GM12878 (cell line): ENCODE results near the gene LPGAT1. TPM values are rescaled to one million over a fixed set of nuclear protein-coding genes. Genes with fewer than 3 reads are reported as not detected.

Experiments used
- CBX5 ChIP-seq: sonication (generic); IDR thresholded peaks from 2 replicates; pipeline ENCODE4 v1.6.1; 2016; ENCODE audit warnings: low read depth, moderate library complexity, mild to moderate bottlenecking, inconsistent platforms
- DPF2 ChIP-seq: fragments of 450-650 bp; IDR thresholded peaks from 2 replicates; pipeline ENCODE4 v1.6.1; 2017; ENCODE audit warnings: mild to moderate bottlenecking
- EGR1 ChIP-seq, 2 experiments: IDR thresholded peaks; 1 replicate in 1 of 2; 2 replicates in 1 of 2; pipeline ENCODE4 v1.6.1; 2011 to 2012; ENCODE audit warnings: low read depth in 2 of 2, low read length in 2 of 2, borderline replicate concordance in 1 of 2, mild to moderate bottlenecking in 1 of 2, moderate library complexity in 1 of 2
- HDAC2 ChIP-seq: fragments of 200-600 bp; sonication (generic); IDR thresholded peaks from 2 replicates; pipeline ENCODE4 v1.6.1; 2017
- KAT2A ChIP-seq: conservative IDR thresholded peaks from 2 replicates; pipeline ENCODE4 v1.6.1; 2011; ENCODE audit warnings: low read depth, low read length; ENCODE audit not compliant: control insufficient read depth
- KLF5 ChIP-seq: fragments of 450-650 bp; IDR thresholded peaks from 2 replicates; pipeline ENCODE4 v1.6.1; 2014; ENCODE audit warnings: mild to moderate bottlenecking; ENCODE audit not compliant: partially characterized antibody
- MEF2A ChIP-seq: IDR thresholded peaks from 2 replicates; pipeline ENCODE4 v1.6.1; 2011; ENCODE audit warnings: low read depth, mild to moderate bottlenecking, low read length, moderate library complexity; ENCODE audit not compliant: insufficient read depth
- NFXL1 ChIP-seq: fragments of 450-650 bp; IDR thresholded peaks from 2 replicates; pipeline ENCODE4 v1.6.1; 2017; ENCODE audit warnings: antibody characterized with exemption, mild to moderate bottlenecking, borderline replicate concordance
- YBX1 ChIP-seq: fragments of 450-650 bp; IDR thresholded peaks from 2 replicates; pipeline ENCODE4 v1.6.1; 2016; ENCODE audit warnings: antibody characterized with exemption
- ZNF207 ChIP-seq: fragments of 450-650 bp; IDR thresholded peaks from 2 replicates; pipeline ENCODE4 v1.6.1; 2014; ENCODE audit warnings: antibody characterized with exemption, mild to moderate bottlenecking, borderline replicate concordance
- ZNF687 ChIP-seq: fragments of 450-650 bp; IDR thresholded peaks from 2 replicates; pipeline ENCODE4 v1.6.1; 2017; ENCODE audit warnings: mild to moderate bottlenecking, moderate library complexity
- polyA plus RNA-seq, 11 experiments: library from polyadenylated mRNA; depleted of rRNA in 4 of 11; unstranded in 6 of 11; stranded (reverse) in 5 of 11; fragments of >200 nt; fragmentation: Nextera tagmentation in 4 of 11; fragmentation: Illumina TruSeq in 1 of 11; extraction: Ambion mirVana in 4 of 11; extraction: Trizol in 1 of 11; gene quantifications; 1 replicate in 1 of 11; 2 replicates in 10 of 11; pipeline versions ENCODE4 v1.2.1 to v1.2.3, GENCODE V29; 2011 to 2016; ENCODE audit warnings: inconsistent platforms in 2 of 11, missing spikeins in 2 of 11, low read depth in 1 of 11
- total RNA-seq, 4 experiments: library from RNA; depleted of rRNA in 3 of 4; stranded (reverse); fragments of >200 nt in 3 of 4; fragmentation: Illumina TruSeq in 1 of 4; extraction: Trizol in 1 of 4; gene quantifications; 2 replicates each; pipeline versions ENCODE4 v1.2.1 to v1.2.3, GENCODE V29; 2013 to 2021
- TF ChIP-seq, protein P1 (sequence below): fragments of 450-650 bp; IDR thresholded peaks from 2 replicates; pipeline ENCODE4 v1.6.1; 2014; ENCODE audit warnings: mild to moderate bottlenecking

The LPGAT1 gene
- total and polyA plus RNA-seq, 10 of the 15 experiments (the other 5 are each of a cell fraction or from before 2014, with no cell fraction given) = 5.8 to 40.6 (median 19.2) TPM

GRCh38 chr1:211704543-211704942 lies 126.0 kb downstream of the LPGAT1 start (continued):
- TF ChIP-seq EGR1 (IDR thresholded peaks at IDR 0.05; ENCODE audit: borderline replicate concordance in 1 of 2, low read depth in 2 of 2, low read length in 2 of 2) = no peak
- no peak for TF ChIP-seq HDAC2
- no peak for TF ChIP-seq YBX1
- no peak for TF ChIP-seq KLF5
- TF ChIP-seq CBX5 = no peak
- TF ChIP-seq KAT2A = no peak
- TF ChIP-seq ZNF207 = no peak
- TF ChIP-seq ZNF687 = no peak
- TF ChIP-seq MEF2A = no peak
- TF ChIP-seq, protein P1, sequence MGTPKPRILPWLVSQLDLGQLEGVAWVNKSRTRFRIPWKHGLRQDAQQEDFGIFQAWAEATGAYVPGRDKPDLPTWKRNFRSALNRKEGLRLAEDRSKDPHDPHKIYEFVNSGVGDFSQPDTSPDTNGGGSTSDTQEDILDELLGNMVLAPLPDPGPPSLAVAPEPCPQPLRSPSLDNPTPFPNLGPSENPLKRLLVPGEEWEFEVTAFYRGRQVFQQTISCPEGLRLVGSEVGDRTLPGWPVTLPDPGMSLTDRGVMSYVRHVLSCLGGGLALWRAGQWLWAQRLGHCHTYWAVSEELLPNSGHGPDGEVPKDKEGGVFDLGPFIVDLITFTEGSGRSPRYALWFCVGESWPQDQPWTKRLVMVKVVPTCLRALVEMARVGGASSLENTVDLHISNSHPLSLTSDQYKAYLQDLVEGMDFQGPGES = no peak
- TF ChIP-seq NFXL1 = no peak
- no peak for TF ChIP-seq DPF2
- TF ChIP-seq, all 136 proteins: peak for 0
